Endometrial microvascular endothelial cells (primary cell): ENCODE results near the gene CCSER1. TPM values are rescaled to one million over a fixed set of nuclear protein-coding genes. Genes with fewer than 3 reads are reported as not detected.
"Not testable (repeated sequence)": the region's sequence is repeated elsewhere in the genome, so short reads cannot be mapped to it uniquely, and the experiment has no call there.

Experiments
- in situ Hi-C: cut with HindIII; loops from 2 replicates; pipeline ENCODE4 v1.10.0; 2017; ENCODE audit warnings: low sequenced_read_pairs, low pct_unique_long_range_greater_than_20kb; ENCODE audit errors: inconsistent ontology term
- total RNA-seq: library from RNA; depleted of rRNA; stranded (reverse); fragments of >200 nt; gene quantifications from one replicate; pipeline ENCODE4 v1.2.3, GENCODE V29; 2015; ENCODE audit errors: inconsistent ontology term

The CCSER1 gene
- total RNA-seq, 1 donor from 2014 or later = 2.0 TPM

DNA sequence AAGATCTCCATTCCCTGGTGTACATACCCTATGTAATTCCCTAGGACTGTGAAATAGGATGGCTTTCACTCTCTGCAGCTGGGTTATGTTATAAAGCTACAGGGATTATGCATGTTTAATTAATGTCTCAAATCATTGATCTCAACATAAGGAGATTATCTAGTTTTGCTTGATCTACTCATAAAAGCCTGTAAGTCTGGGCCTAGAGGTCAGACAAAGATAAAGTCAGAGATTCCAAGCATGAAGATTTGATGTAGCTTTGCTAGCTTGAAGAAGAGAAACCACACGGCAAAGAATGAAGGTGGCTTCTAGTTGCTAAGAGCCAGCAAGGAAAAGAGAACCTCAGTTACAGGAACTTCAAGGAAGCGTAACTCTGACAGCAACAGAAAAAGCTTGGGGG is 456.9 kb downstream of the CCSER1 start:
- in situ Hi-C loops = no loop called here

DNA sequence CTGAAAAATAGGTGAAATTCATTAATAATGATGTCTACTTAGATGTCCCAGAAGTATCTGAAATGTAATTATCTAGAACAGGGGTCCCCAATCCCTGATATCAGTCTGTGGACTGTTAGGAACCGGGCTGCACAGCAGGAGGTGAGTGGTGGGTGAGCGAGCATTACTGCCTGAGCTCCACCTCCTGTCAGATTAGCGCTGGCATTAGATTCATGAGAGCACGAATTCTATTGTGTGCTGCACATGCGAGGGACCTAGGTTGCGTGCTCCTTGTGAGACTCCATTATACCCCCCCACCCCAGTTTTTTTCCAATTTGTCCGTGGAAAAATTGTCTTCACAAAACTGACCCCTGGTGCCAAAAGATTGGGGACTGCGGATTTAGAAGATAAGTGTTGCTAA is 458.8 kb downstream of the CCSER1 start:
- in situ Hi-C loops = no loop called here

DNA sequence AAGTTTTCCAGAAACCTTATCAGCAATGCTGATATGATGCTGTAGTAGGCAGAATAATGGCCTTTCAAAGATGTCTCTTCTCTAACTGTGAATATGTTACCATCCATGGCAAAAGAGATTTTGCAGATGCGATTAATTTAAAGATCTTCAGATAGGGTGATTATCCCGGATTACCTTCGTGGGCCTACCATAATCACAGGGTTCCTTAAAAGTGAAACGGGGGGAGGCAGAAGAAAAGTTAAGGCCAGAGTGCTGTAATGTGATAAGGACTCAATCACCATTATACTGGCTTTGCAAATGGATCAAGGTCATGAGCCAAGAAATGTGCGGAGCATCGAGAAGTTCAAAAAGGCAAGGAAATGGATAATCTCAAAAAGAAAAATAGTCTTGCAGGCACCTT is 459.6 kb downstream of the CCSER1 start:
- in situ Hi-C loops = no loop called here

DNA sequence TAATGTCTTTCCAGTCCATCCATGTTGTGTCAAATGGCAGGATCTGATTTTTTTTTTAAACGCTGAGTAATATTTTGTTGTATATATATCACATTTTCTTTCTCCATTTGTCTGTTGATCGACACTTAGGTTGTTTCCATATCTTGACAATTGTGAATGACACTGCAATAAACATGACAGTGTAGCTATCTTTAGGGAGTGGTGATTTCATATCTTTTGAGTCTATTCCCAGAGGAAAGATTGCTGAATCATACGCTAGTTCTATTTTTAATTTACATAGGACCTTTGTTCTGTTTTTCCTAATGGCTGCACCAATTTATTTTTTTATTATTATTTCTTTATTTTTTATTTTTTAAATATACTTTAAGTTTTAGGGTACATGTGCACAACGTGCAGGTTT is 470.7 kb downstream of the CCSER1 start:
- in situ Hi-C loops = no loop called here

DNA sequence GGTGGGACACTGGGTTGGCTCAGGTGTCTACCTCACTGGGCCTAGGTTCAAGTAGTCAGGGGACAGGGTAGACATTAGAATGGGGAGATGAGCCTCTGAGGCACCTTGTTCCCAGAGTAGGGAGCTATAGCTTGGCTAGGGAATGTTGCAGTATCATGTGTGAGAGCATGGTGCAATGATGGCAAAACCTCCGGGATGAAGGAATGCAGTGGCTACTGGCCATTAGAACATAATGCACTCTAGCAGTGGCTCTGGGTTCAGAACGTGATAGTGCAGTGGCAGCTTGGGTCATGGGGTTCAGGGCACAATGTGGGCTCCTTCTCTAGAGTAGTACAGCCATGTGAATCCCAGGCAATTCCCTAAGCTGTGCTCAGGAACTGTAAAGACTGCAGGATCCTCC is 471.5 kb downstream of the CCSER1 start:
- in situ Hi-C loops = no loop called here

DNA sequence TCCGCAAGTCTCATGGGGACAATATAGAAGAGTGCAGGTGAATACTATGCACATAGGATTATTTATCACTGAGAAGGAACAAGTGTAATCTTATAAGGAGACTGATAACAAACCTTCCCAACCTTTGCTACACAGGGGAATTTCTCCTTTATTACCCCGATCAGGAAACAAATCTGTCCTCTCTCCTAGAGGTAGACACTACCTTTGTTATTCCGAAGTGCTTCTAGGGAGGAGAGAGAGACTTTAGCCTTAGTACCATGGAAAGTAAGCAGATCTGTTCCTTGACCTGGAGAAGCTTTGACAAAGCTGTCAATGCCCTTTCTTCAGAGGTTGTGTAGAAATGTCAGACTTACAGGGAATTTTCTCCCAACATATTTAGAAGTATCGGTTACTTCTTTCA is 475.5 kb downstream of the CCSER1 start:
- in situ Hi-C loops = no loop called here

DNA sequence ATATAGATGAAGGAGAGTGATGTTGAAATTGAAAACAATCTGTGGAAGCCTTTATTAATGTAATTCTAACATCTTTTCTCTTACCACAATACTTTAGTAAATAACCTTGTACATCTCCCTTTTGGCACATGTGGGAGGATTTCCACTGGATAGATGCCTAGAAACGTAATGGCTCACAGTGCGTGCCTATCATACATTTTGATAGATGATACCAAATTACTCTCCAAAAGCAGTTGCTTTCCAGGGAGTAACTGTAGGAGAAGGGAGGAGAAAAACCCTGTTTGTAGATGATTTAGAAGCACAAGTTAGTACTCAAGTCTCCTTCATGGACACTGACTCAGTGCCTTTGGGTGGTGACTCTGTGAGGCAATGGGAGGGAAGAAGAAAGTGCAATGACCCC is 476.3 kb downstream of the CCSER1 start:
- in situ Hi-C loops = no loop called here

DNA sequence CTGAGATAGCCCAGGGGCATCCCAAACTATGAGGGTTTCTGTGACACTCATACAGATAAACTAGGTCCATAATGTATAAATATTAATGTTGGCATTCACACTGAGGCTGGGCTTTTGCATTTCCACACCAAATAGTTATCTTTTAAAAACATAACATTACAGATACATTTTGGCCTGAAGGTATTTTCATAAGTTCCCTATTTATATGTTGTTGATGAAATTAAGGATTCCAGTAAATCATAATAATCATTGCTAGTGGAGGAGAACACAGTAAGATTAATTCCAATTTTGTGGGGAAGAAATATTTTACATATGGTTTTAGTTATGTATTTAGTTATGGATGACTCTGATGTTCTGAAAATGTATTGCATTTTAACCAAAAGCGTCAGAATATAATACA is 479.6 kb downstream of the CCSER1 start:
- in situ Hi-C loops = no loop called here

DNA sequence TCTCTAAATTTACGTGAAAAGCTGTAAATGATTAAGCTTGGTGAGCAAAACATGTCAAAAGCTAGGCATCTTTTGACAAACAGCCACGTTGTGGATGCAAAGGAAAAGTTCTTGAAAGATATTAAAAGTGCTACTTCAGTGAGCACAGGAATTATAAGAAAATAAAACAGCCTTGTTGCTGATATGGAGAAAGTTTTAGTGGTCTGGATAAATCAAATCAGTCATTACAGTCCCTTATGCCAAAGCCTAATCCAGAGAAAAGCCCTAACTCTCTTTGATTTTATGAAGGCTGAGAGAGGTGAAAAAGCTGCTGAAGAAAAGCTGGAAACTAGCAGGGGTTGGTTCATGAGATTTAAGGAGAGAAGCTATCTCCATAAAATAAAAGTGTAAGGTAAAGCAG is 487.2 kb downstream of the CCSER1 start:
- in situ Hi-C loops = no loop called here

DNA sequence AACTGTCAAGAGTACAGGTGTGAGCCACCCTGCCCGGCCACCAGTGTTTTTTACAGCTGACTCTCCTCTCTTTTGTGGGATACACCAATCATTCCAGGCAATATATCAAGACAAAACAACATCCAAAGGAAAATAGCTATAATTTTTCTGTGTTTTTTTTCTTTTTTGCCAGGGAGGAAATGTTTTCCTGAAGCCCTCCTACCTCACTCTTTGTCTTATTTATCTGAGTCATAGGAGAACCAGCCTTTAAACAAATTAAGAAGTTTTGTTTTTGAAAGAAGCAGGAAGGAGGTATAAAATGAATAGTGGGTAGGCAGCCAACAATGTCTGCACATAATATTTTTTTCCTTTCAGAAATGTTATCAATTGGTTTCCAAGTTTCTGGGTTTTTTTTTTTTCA is 493.9 kb downstream of the CCSER1 start:
- in situ Hi-C loops = no loop called here

DNA sequence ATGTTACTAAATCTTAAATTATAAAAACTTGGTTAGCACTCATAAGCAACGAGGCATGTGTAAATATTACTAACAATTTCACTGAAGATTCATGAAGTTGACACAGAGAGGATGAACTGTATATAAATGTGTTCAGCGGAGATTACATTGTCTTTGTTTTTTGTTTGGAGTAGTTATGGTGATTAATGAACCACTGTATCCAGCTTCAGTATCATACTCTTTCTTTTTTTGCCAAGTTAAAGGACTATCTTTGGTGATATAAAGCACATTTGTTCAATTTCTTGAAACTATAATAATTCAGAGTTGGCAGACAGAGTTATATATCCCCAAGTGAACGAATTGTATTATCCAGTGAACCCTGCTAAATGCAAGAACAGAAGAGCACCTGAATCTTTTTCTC is 497.6 kb downstream of the CCSER1 start:
- in situ Hi-C loops = no loop called here

DNA sequence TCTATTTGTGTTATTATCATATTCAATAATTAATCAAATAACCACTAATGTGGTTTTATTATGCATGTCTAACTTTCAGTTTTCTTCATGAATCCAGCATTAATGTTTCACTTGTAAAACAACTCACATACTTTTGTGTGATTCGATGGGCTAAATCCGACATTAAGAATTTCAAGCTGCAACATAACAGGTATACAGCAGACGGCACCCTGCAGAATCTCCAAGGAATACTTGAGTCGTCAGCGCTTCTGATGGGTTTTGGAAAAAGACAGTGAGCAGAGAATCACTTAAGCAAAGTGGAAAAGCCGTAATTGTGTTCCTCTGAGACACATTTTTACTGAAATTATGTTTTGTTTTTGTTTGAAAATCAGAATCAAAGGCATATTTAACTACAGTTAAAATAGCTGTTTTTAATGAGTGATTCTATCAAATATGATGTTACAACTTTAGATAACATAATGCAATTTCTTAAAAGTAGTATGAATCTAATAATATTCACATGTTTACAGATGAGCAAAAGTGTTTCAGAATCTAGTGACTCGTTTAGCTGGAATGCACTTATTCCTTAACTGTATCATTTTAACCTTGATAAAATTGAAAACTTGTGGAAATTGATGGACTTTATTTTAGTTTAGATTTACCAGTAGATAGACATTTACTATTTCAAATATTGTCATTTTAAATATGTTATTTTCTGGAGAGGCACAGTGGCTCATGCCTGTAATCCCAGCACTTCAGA is 514.8 kb downstream of the CCSER1 start:
- in situ Hi-C loops = no loop called here

DNA sequence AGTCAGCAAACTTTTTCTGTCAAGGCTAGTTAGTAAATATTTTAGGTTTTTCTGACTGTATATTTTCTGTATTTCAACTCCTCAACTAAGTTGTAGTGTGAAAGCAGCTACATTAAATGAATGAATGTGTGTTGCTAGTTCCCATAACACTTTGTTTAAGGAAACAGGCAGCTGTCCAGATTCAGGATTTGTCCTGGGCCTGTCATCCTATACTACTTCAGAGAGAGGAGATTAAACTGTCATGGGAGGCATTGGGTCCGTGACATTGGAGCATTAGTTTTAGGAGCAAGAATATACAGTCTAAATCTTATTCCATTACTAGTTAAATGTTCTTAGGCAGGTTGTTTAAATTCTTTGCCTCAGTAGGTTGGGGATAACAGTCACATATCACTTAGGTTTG is 516.0 kb downstream of the CCSER1 start:
- in situ Hi-C loops = no loop called here

DNA sequence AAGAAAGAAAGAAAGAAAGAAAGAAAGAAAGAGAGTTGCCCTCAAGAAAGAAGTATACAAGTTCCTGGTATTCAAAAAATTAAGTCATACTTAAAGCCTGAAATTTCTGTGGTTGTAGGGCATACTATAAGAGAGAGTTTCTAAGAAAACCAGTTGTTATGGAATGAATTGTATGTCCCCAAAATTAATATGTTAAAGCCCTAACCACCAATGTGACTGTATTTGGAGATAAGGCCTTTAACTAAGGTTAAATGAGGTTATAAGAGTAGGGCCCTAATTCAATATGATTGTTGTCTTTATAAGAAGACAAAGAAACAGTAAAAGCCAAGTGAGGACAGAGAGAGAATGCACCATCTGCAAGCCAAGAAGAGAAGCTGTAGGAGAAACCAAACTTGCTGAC is 521.1 kb downstream of the CCSER1 start:
- in situ Hi-C loops = no loop called here

DNA sequence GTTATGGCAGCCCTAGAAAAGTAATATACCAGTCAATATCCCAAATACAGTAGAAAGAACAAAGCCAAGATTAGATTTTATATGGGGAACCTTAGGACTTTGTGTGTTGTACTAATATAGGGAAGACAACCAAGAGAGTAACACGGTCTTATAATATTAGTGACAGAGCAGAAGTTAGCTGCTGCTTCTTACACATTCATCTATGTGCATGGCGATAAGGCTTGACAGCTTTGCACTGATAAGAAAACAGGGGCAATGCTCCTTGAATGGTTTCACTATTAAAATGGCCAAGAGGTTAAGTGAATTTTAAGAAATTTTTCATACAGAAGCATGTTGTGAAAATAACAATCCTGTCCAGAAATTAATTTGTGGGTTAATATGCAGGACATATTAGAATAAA is 521.6 kb downstream of the CCSER1 start:
- in situ Hi-C loops = no loop called here

DNA sequence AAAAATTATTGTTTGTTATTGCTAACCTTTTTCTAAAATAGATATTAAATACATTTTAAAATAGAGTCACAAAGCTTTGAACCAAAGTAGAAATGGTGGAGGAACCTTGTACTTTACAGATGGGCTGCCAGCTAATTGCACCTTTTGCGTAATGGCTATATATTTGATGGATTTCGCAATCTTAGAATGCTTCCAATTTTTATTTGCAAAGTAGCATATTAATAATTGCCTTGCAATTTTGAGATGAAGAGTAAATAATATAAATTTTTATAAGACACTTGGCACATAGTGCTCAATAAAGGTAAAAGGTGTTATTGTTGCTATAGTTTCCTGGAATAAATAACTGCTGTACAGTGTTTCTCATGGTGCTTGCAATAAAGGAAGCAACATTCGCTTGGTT is 533.5 kb downstream of the CCSER1 start:
- in situ Hi-C loops = no loop called here

DNA sequence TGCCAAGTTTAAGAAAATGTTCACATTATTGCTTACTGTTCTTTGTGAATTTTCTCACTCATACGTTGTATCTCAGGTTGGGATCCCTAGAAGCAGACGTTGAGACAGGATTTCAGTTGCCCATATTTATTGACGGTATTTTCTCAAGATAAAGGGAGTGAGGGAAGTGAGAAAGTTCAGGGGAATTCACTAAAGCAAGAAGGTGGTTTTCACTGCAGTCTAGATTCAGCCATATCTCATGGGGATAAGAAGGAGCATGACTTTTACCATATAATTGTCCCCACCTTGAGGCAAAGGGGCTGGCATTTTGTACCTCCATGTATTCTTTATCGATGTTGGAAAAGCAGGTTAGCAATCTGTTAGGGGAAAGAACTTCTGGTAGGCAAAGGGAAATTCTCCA is 543.0 kb downstream of the CCSER1 start:
- in situ Hi-C loops = no loop called here

DNA sequence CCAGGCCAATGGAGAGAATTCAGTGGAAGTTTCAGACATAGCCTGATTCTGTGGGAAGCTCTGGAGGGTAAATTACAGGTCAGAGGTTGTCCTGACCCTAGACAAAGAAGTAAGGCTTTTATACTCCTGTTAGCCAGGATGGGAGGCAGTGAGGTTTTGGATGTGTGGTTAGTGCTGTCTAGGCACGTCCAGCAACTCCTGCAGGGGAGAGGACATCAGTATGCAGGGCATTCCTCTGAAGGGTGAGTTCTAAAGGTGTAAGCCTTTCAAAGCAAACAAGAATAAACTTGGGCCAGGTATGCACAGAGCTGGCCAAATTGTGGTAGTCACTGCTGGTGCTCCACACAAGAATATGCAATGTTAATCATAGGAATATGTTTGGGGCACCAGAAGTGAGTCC is 562.5 kb downstream of the CCSER1 start:
- in situ Hi-C loops = no loop called here

DNA sequence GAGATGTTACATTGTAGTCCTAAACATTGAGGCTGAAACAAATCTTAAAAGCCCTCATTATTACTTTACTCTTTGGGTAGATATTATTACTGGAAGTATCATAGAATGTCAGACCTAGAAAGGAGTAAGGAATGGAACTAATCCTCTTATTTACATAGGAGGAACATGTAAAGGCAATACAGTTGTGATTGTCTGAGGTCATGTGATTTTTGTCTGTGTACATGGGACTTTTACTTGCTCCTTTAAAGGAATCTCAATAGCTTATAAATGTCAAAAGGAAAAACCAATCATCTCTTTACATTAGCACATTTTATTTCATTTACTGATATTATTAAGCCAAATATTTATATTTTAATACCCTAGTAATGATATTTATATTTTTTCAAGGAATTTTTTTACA is 568.2 kb downstream of the CCSER1 start:
- in situ Hi-C loops = no loop called here

DNA sequence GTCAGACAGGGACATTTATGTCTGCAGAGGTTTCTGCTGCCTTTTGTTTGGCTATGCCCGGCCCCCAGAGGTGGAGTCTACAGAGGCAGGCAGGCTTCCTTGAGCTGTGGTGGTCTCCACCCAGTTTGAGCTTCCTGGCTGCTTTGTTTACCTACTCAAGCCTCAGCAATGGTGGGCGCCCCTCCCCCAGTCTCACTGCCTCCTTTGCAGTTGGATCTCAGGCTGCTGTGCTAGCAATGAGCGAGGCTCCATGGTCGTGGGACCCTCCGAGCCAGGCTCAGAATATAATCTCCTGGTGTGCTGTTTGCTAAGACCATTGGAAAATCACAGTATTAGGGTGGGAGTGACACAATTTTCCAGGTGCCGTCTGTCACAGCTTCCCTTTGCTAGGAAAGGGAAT is 578.3 kb downstream of the CCSER1 start:
- in situ Hi-C loops = not testable (repeated sequence)

DNA sequence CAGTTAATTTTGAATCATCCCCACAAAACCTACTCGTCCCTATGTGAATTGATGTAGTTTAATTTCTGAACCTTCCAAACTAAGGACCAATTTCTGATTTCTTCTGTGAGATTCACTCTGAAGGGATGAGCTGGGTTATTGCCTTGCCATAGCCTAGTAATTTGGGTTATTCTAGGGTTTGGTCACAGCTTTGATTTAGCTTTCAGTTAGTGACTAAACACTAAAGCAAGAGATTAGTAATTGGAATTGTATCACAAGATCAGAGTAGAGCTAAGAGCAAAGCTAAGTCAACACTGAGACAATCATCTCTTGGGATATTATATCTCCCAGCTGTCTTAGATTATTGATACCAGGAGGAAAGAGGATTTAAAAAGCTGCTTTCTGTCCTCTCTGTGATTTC is 588.0 kb downstream of the CCSER1 start:
- in situ Hi-C loops = no loop called here
